Muscle of leg (tissue), 11 donors: Measurements from ENCODE around the gene PTH1R. TPM values are rescaled to one million over a fixed set of nuclear protein-coding genes. Genes with fewer than 3 reads are reported as not detected.

Source experiments
- DNase-seq: peaks from one replicate; pipeline ENCODE4 v3.0.0; 2013
- H3K27ac ChIP-seq: one replicate; pipeline ENCODE4 v1.5.1; 2013; ENCODE audit warnings: mild to moderate bottlenecking, low read length, control low read depth
- H3K27me3 ChIP-seq: one replicate; pipeline ENCODE4 v1.6.1; 2013; ENCODE audit warnings: low read length; ENCODE audit not compliant: control insufficient read depth, insufficient read depth
- H3K36me3 ChIP-seq: one replicate; pipeline ENCODE4 v1.6.1; 2013; ENCODE audit warnings: low read length; ENCODE audit not compliant: control insufficient read depth, insufficient read depth
- H3K4me1 ChIP-seq: one replicate; pipeline ENCODE4 v1.6.1; 2013; ENCODE audit warnings: low read length; ENCODE audit not compliant: control insufficient read depth, insufficient read depth
- H3K4me3 ChIP-seq: one replicate; pipeline ENCODE4 v1.5.1; 2013; ENCODE audit warnings: low read length, control low read depth
- H3K9me3 ChIP-seq: replicated peaks from 2 replicates; pipeline ENCODE4 v1.6.1; 2013; ENCODE audit warnings: low read depth, low read length; ENCODE audit not compliant: control insufficient read depth
- WGBS: methylation state at CpG from one replicate; pipeline ENCODE4 v1.1.5; 2013; ENCODE audit warnings: missing lambda C conversion rate; ENCODE audit not compliant: insufficient coverage; 5-methylcytosine and 5-hydroxymethylcytosine counted together
- polyA plus RNA-seq, 8 donors: library from polyadenylated mRNA; unstranded; fragments of 120-200 nt; gene quantifications; one replicate each; pipeline versions ENCODE4 v1.2.1 to v1.2.3, GENCODE V29; 2013; ENCODE audit warnings: inconsistent platforms in 1 of 8, low replicate concordance in 1 of 8; ENCODE audit not compliant: insufficient read length in 8 of 8, insufficient read depth in 1 of 8
- total RNA-seq: library from RNA; stranded (reverse); fragments of 120-200 nt; gene quantifications from one replicate; pipeline ENCODE4 v1.2.4, GENCODE V29; 2013

Gene PTH1R
- total and polyA plus RNA-seq, 9 donors: 7.1 to 26.8 (median 11.4) TPM

GRCh38 chr3:46891132-46891531 lies 13.6 kb downstream of the PTH1R start:
- H3K27me3 ChIP-seq: peaks cover 54% of the 10 kb centered on the region
- 83% methylated on average over 2 of the region's 3 CpGs for WGBS
- H3K27ac ChIP-seq: no peak overlapping the region
- no peaks in the 10 kb centered on the region for H3K36me3 ChIP-seq
- H3K4me3 ChIP-seq: no peak overlapping the region
- no peak for DNase-seq
- peaks cover 24% of the 10 kb centered on the region for H3K4me1 ChIP-seq
- no peaks in the 10 kb centered on the region for H3K9me3 ChIP-seq

- H3K27ac ChIP-seq: no peak overlapping the region
- 4% methylated on average over 53 of the region's 58 CpGs for WGBS
- H3K4me3 ChIP-seq: peak overlapping the region; percentile 42
- peaks cover 24% of the 10 kb centered on the region for H3K4me1 ChIP-seq
- no peaks in the 10 kb centered on the region for H3K36me3 ChIP-seq
- no peaks in the 10 kb centered on the region for H3K9me3 ChIP-seq
- H3K27me3 ChIP-seq: peaks cover 54% of the 10 kb centered on the region
- peak; percentile 81 for DNase-seq
Observed at GRCh38 chr3:46892285-46893145, 15.0 kb downstream of the PTH1R start.

DNA sequence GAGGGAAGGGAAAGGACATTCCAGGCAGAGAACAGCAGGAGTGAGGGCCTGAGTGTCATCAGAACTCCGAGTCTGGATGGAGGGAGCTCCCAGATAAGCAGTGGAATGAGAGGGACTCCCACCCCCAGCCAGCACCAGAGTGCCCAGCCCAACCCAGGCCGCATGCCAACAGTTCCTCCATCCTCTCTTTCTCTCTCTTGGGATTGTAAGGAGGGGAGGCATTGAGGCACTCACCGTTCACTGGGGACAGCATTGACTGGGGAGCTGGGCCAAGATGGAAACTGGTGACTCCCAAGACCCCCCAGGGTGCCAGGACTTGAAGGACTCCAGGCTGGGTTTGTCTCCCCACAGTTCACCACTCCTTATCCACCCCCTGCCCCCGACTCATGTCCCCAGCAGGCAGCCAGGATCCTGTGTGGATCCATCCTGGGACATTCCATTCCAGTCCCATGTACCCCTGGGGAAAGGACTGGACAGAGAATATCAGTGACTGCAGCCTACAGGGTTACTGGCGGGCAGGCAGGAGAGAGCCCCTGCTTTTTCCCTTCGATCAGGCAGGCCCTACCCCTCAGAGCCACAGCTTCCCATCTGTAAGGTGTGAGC lies 15.7 kb downstream of the PTH1R start:
- DNase-seq: peak; percentile 14
- Histone ChIP-seq H3K27ac (no peak overlapping the region), H3K4me1 (peaks cover 29% of the 10 kb centered on the region), H3K27me3 (peaks cover 60% of the 10 kb centered on the region), H3K9me3 (no peaks in the 10 kb centered on the region), H3K4me3 (no peak overlapping the region), H3K36me3 (no peaks in the 10 kb centered on the region)
- 100% methylated on average over 2 of the region's 6 CpGs for WGBS

- Histone ChIP-seq H3K4me1 (peaks cover 33% of the 10 kb centered on the region), H3K36me3 (no peaks in the 10 kb centered on the region), H3K4me3 (no peak overlapping the region), H3K27ac (no peak overlapping the region), H3K9me3 (no peaks in the 10 kb centered on the region), H3K27me3 (peaks cover 60% of the 10 kb centered on the region)
- 65% methylated on average over 8 of the region's 9 CpGs for WGBS
- DNase-seq: no peak
Observed at GRCh38 chr3:46893763-46894162, 16.2 kb downstream of the PTH1R start.

DNA sequence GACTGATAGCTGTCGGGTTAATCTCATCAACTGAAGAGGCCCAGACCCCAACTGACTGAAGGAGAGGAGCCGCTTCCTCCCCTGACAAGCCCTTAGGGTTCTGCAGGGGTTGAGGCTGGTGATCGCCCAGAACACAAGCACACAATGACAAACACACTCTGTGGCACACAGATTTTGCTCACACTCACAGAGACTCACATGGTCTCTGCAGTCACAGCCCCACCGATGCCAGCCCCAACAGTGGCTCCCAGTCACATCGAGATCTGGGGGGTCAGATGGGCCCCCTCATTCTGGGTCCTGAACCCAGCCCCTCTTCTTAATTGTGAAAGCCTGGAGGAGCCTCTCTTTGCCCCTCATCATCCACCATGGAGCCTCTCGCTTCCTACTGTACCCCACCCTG lies 16.7 kb downstream of the PTH1R start:
- H3K27ac ChIP-seq: no peak overlapping the region
- WGBS: 90% methylated on average over 4 of the region's 6 CpGs
- no peaks in the 10 kb centered on the region for H3K36me3 ChIP-seq
- H3K4me3 ChIP-seq: no peak overlapping the region
- no peak for DNase-seq
- H3K9me3 ChIP-seq: no peaks in the 10 kb centered on the region
- peaks cover 62% of the 10 kb centered on the region for H3K27me3 ChIP-seq
- peaks cover 38% of the 10 kb centered on the region for H3K4me1 ChIP-seq

- 19% methylated on average over 5 of the region's 5 CpGs for WGBS
- no peak overlapping the region for H3K27ac ChIP-seq
- H3K27me3 ChIP-seq: peaks cover 58% of the 10 kb centered on the region
- H3K36me3 ChIP-seq: no peaks in the 10 kb centered on the region
- DNase-seq: peak; percentile 69
- peaks cover 41% of the 10 kb centered on the region for H3K4me1 ChIP-seq
- no peaks in the 10 kb centered on the region for H3K9me3 ChIP-seq
- no peak overlapping the region for H3K4me3 ChIP-seq
Observed at GRCh38 chr3:46895204-46895660, 17.7 kb downstream of the PTH1R start.

DNA sequence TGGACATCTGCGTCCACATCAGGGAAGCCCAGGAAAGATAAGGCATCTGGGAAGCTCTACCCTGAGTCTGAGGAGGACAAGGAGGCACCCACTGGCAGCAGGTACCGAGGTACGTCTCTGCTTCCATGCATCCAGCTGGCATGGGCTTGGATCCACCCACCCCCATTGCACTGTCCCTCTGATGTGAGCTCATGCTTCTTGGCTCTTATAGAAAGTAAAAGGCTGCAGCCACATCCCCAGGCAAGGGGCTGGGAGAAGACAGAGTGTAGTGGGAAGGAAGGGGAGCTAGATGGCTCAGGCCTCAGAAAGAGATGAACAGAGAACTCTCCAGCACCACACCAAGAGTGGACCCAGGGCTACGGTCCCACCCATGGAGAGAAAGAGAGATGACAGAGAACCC lies 18.2 kb downstream of the PTH1R start:
- Histone ChIP-seq H3K27me3 (peaks cover 57% of the 10 kb centered on the region), H3K9me3 (no peaks in the 10 kb centered on the region)

GRCh38 chr3:46896386-46896785 lies 18.9 kb downstream of the PTH1R start:
- H3K9me3 ChIP-seq: no peaks in the 10 kb centered on the region

More for the DNA sequence above, 18.2 kb downstream of the PTH1R start:
- 85% methylated on average over 2 of the region's 4 CpGs for WGBS
- peaks cover 46% of the 10 kb centered on the region for H3K4me1 ChIP-seq
- DNase-seq: peak; percentile 18
- no peak overlapping the region for H3K4me3 ChIP-seq
- H3K36me3 ChIP-seq: no peaks in the 10 kb centered on the region
- no peak overlapping the region for H3K27ac ChIP-seq

GRCh38 chr3:46897031-46897430 lies 19.5 kb downstream of the PTH1R start:
- Histone ChIP-seq H3K36me3 (peaks cover 4% of the 10 kb centered on the region), H3K9me3 (no peaks in the 10 kb centered on the region), H3K4me3 (no peak overlapping the region), H3K27ac (no peak overlapping the region), H3K4me1 (peaks cover 41% of the 10 kb centered on the region), H3K27me3 (peaks cover 47% of the 10 kb centered on the region)
- no peak for DNase-seq
- WGBS: 71% methylated on average over 1 of the region's 2 CpGs

More at GRCh38 chr3:46896386-46896785, 18.9 kb downstream of the PTH1R start:
- Histone ChIP-seq H3K27me3 (peaks cover 53% of the 10 kb centered on the region), H3K4me3 (no peak overlapping the region), H3K36me3 (no peaks in the 10 kb centered on the region), H3K27ac (no peak overlapping the region), H3K4me1 (peaks cover 46% of the 10 kb centered on the region)
- no peak for DNase-seq
- 65% methylated on average over 5 of the region's 5 CpGs for WGBS

DNA sequence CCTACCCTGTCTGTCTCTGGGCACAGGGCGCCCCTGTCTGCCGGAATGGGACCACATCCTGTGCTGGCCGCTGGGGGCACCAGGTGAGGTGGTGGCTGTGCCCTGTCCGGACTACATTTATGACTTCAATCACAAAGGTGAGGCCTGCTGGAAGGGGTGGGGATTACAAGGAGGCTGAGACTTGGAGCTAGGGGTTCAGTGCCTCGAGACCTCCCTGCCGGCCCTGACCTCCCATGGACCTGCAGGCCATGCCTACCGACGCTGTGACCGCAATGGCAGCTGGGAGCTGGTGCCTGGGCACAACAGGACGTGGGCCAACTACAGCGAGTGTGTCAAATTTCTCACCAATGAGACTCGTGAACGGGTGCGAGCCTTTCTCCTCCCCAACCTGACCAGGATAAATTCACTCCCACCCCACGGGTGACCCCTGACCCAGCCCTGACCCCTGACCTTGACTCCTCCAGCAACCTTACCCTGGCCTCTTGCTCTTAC lies 20.4 kb downstream of the PTH1R start:
- H3K4me3 ChIP-seq: no peak overlapping the region
- peaks cover 43% of the 10 kb centered on the region for H3K27me3 ChIP-seq
- peaks cover 33% of the 10 kb centered on the region for H3K4me1 ChIP-seq
- no peak overlapping the region for H3K27ac ChIP-seq
- DNase-seq: peak; percentile 8
- peaks cover 4% of the 10 kb centered on the region for H3K36me3 ChIP-seq
- H3K9me3 ChIP-seq: no peaks in the 10 kb centered on the region
- 51% methylated on average over 11 of the region's 15 CpGs for WGBS
